AG09319 (cell line): ENCODE results near the gene DEDD2.

Source experiments
- DNase-seq: peaks from one replicate; pipeline ENCODE4 v3.0.0-alpha.2; 2010; ENCODE audit warnings: low read depth; ENCODE audit errors: extremely low read depth
- CTCF ChIP-seq: IDR thresholded peaks from 2 replicates; pipeline ENCODE4 v1.5.1; 2011; ENCODE audit warnings: low read depth, mild to moderate bottlenecking, inconsistent platforms, low read length, moderate library complexity

The DEDD2 gene

GRCh38 chr19:42158926-42159325 is 58.6 kb downstream of the DEDD2 start:
- DNase-seq = no peak
- no peak for TF ChIP-seq CTCF

- no peak for TF ChIP-seq CTCF
- DNase-seq = no peak
Measured at GRCh38 chr19:42156571-42156970, 60.9 kb downstream of the DEDD2 start.

- TF ChIP-seq CTCF = no peak
- no peak for DNase-seq
Measured at GRCh38 chr19:42155796-42156195, 61.7 kb downstream of the DEDD2 start.

- DNase-seq = no peak
- no peak for TF ChIP-seq CTCF
Measured at GRCh38 chr19:42154471-42155323, 62.8 kb downstream of the DEDD2 start.

GRCh38 chr19:42153672-42154433 is 63.6 kb downstream of the DEDD2 start:
- no peak for DNase-seq
- no peak for TF ChIP-seq CTCF

GRCh38 chr19:42152910-42153671 is 64.4 kb downstream of the DEDD2 start:
- TF ChIP-seq CTCF = no peak
- no peak for DNase-seq
